GM13977 (cell line): Measurements from ENCODE around the gene PCDHGB3.
"Not testable (repeated sequence)": the region's sequence is repeated elsewhere in the genome, so short reads cannot be mapped to it uniquely, and the experiment has no call there.

Source experiments
- DNase-seq: peaks from one replicate; pipeline ENCODE4 v3.0.0; 2012; ENCODE audit warnings: low spot score
- CTCF ChIP-seq: IDR thresholded peaks from 2 replicates; pipeline ENCODE4 v1.5.1; 2012; ENCODE audit warnings: mild to moderate bottlenecking, control low read depth; ENCODE audit not compliant: insufficient read depth; ENCODE audit errors: extremely low read depth, missing control alignments
- in situ Hi-C: fragments of 300-500 bp; cut with MboI; formaldehyde crosslinking; loops from one replicate; pipeline ENCODE4 v1.12.0; 2022; ENCODE audit warnings: low sequenced_read_pairs, low pct_unique_long_range_greater_than_20kb, mixed read lengths, inconsistent platforms; ENCODE audit not compliant: unreplicated experiment

Gene PCDHGB3

GRCh38 chr5:141393267-141393666 is 23.2 kb downstream of the PCDHGB3 start:
- in situ Hi-C loops, result no loop called here
- no peak for DNase-seq
- no peak for TF ChIP-seq CTCF

DNA sequence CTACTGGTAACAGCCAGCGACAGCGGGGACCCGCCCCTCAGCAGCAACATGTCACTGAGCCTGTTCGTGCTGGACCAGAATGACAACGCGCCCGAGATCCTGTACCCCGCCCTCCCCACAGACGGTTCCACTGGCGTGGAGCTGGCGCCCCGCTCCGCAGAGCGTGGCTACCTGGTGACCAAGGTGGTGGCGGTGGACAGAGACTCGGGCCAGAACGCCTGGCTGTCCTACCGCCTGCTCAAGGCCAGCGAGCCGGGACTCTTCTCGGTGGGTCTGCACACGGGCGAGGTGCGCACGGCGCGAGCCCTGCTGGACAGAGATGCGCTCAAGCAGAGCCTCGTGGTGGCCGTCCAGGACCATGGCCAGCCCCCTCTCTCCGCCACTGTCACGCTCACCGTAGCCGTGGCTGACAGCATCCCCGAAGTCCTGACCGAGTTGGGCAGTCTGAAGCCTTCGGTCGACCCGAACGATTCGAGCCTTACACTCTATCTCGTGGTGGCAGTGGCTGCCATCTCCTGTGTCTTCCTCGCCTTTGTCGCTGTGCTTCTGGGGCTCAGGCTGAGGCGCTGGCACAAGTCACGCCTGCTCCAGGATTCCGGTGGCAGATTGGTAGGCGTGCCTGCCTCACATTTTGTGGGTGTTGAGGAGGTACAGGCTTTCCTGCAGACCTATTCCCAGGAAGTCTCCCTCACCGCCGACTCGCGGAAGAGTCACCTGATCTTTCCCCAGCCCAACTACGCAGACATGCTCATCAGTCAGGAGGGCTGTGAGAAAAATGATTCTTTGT is 24.6 kb downstream of the PCDHGB3 start:
- DNase-seq, in situ Hi-C loops: not testable (repeated sequence)

DNA sequence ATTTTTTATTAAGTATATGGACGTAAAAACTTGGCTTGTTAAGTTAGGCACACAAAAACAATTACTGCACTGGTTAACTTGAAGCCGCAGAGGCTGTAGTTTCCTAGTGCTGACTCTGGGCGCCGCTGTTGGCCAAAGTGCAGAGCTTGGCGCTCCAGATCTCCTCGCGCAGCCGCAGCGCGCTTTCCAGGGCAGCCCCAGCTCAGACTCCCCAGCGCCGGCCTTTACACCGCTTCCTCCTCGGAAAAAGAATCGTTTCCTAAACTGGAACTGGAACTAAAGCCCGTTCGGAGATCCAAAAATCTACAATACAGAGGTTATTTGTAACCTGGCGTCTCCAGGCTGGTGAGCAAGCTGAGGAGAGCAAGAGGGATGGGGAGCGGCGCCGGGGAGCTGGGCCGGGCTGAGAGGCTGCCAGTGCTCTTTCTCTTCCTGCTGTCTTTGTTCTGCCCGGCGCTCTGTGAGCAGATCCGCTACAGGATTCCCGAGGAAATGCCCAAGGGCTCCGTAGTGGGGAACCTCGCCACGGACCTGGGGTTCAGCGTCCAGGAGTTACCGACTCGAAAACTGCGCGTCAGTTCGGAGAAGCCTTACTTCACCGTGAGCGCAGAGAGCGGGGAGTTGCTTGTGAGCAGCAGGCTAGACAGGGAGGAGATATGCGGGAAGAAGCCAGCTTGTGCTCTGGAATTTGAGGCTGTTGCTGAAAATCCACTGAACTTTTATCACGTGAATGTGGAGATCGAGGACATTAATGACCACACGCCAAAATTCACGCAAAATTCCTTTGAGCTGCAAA is 27.9 kb downstream of the PCDHGB3 start, which contains the start of gene PCDHGB5:
PCDHGB5 (plus strand) TSS at position 192 of the 796 bp plus-strand sequence; CDS start at position 373, 181 bp downstream.
- in situ Hi-C loops, DNase-seq: not testable (repeated sequence)
- TF ChIP-seq CTCF, result peak; percentile 59

DNA sequence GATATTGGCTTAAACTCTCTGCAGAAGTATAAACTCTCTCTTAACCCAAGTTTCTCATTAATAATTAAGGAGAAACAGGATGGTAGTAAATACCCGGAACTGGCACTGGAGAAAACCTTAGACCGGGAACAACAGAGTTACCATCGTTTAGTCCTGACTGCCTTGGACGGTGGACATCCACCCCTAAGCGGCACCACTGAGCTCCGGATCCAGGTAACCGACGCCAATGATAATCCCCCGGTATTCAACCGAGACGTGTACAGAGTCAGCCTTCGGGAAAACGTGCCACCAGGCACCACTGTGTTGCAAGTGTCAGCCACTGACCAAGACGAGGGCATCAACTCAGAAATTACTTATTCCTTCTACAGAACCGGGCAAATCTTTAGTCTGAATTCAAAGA is 28.6 kb downstream of the PCDHGB3 start:
- in situ Hi-C loops, result no loop called here
- no peak for DNase-seq
- no peak for TF ChIP-seq CTCF

DNA sequence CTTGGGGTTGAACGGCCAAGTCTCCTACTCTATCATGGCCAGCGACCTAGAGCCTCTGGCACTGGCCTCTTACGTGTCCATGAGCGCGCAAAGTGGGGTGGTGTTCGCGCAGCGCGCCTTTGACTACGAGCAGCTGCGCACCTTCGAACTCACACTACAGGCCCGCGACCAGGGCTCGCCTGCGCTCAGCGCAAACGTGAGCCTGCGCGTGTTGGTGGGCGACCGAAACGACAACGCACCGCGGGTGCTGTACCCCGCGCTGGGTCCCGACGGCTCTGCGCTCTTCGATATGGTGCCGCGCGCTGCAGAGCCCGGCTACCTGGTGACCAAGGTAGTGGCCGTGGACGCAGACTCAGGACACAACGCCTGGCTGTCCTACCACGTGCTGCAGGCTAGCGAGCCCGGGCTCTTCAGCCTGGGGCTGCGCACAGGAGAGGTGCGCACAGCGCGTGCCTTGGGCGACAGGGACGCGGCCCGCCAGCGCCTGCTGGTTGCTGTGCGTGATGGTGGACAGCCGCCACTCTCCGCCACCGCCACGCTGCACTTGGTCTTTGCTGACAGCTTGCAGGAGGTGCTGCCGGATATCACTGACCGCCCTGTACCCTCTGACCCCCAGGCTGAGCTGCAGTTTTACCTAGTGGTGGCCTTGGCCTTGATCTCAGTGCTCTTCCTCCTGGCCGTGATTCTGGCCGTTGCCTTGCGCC is 29.7 kb downstream of the PCDHGB3 start:
- DNase-seq, result no peak
- in situ Hi-C loops, result no loop called here
- TF ChIP-seq CTCF, result no peak

GRCh38 chr5:141402553-141403243 is 32.7 kb downstream of the PCDHGB3 start, which contains the start of gene PCDHGA9:
Gene PCDHGA9 (plus strand): TSS chr5:141402778. CDS start chr5:141402953, 175 bp downstream.
- peak; percentile 41 for TF ChIP-seq CTCF
- in situ Hi-C loops, result no loop called here
- DNase-seq, result peak; percentile 68
